Heart right ventricle (tissue), 16 donors: Measurements from ENCODE around the gene GTPBP4. TPM values are rescaled to one million over a fixed set of nuclear protein-coding genes. Genes with fewer than 3 reads are reported as not detected.
A peak's percentile ranks its signal among the peaks of the same experiment; 100 is the strongest.

Experiments used
- ATAC-seq, 8 donors: fragments of 200-7000 bp; cut with Tn5 transposase; one replicate each; pipeline ENCODE4 v1.9.1; 2020; ENCODE audit warnings: mild to moderate bottlenecking in 8 of 8, moderate library complexity in 8 of 8, moderate number of reproducible peaks in 1 of 8
- DNase-seq, 2 donors: peaks; one replicate each; pipeline ENCODE4 v3.0.0-alpha.2; 2020
- H3K27ac ChIP-seq, 10 donors: fragments of 200-600 bp; sonication (generic) in 2 of 10; one replicate each; pipeline versions ENCODE4 v1.5.0 to v1.8.0; 2020 to 2022; ENCODE audit warnings: mild to moderate bottlenecking in 3 of 10
- H3K27me3 ChIP-seq, 7 donors: fragments of 200-600 bp; one replicate each; pipeline ENCODE4 v1.8.0; 2021 to 2022; ENCODE audit warnings: mild to moderate bottlenecking in 2 of 7
- H3K36me3 ChIP-seq, 9 donors: fragments of 200-600 bp; sonication (generic) in 1 of 9; one replicate each; pipeline versions ENCODE4 v1.5.0 to v1.8.0; 2020 to 2022; ENCODE audit warnings: mild to moderate bottlenecking in 2 of 9
- H3K4me1 ChIP-seq, 9 donors: fragments of 200-600 bp; sonication (generic) in 1 of 9; one replicate each; pipeline versions ENCODE4 v1.5.0 to v1.8.0; 2020 to 2022; ENCODE audit warnings: mild to moderate bottlenecking in 4 of 9
- H3K4me3 ChIP-seq, 10 donors: fragments of 200-600 bp; sonication (generic) in 2 of 10; one replicate each; pipeline versions ENCODE4 v1.5.0 to v1.8.0; 2020 to 2022; ENCODE audit warnings: mild to moderate bottlenecking in 7 of 10, moderate library complexity in 2 of 10
- H3K9me3 ChIP-seq, 11 donors: fragments of 200-600 bp in 10 of 11; sonication (generic) in 2 of 11; one replicate each; pipeline versions ENCODE4 v1.5.0 to v1.8.0; 2013 to 2022; ENCODE audit warnings: mild to moderate bottlenecking in 2 of 11, control low read depth in 1 of 11, moderate library complexity in 1 of 11
- WGBS, 2 donors: extraction: QIAGEN DNeasy Blood & Tissue Kit; methylation state at CpG; one replicate each; pipeline ENCODE4 v1.1.7; 2013; ENCODE audit warnings: inconsistent platforms in 1 of 2; 5-methylcytosine and 5-hydroxymethylcytosine counted together
- intact Hi-C, 10 donors: fragments of 100-400 bp; cut with DNase I; formaldehyde crosslinking; loops; one replicate each; pipeline versions ENCODE4 v1.11.1 to v1.14.2; 2022
- polyA plus RNA-seq, 2 donors: library from polyadenylated mRNA; stranded (reverse); fragments of 200-250 nt; gene quantifications; one replicate each; pipeline ENCODE4 v1.2.3, GENCODE V29; 2013
- total RNA-seq, 10 donors: library from RNA; stranded (reverse); fragmentation: NEBNext Ultra II Directional in 3 of 10; extraction: Animal tissue kit (Norgen Biotek cat#: 25700) in 3 of 10; gene quantifications; one replicate each; pipeline versions ENCODE4 v1.2.1 to v1.2.4, GENCODE V29; 2021 to 2023
- TF ChIP-seq, protein P1 (sequence below), 9 donors: fragments of 200-600 bp; sonication (generic) in 2 of 9; IDR thresholded peaks; one replicate each; pipeline versions ENCODE4 v1.5.0 to v1.8.0; 2021 to 2022; ENCODE audit warnings: antibody characterized with exemption in 9 of 9, mild to moderate bottlenecking in 5 of 9, moderate library complexity in 1 of 9
- donor health status: Arrhythmogenic right ventricular cardiomyopathy.
- donor health status: ischemic (EF 13 %, LVEDD 7.1; RV severe dilation, severe dysfunction).
- donor health status: healthy with polysubstance abuse.
- donor health status: DM: no; HTN: yes; CAD: no.
- donor health status: DM: no; HTN: no; CAD: no.
- donor health status: ischemic (EF 25% LVEDD 6.9; RV normal size, moderate dysfunction).
- donor health status: ischemic (EF 25% LVEDD 5.7; RV mildly dilated, moderate dysfunction).
- donor health status: healthy.
- donor health status: DM: yes; HTN: yes; CAD: no.
- donor health status: Ischemic cardiomyopathy.
- donor health status: ischemic (EF 35%, LVEDD 5.7; RV mildly dilated, moderate dysfunction).
- donor health status: nonischemic (EF 11% LVEDD 7.7; RV severe dilation, severe dysfunction).
- donor health status: DM: yes; HTN: yes; CAD: no.
- donor health status: PGD.
- donor health status: ischemic (EF 29% LVEDD 5.4; RV normal size, mild dysfunction).
- donor health status: nonischemic (EF 23%, LVEDD 6.1; RV moderate dilation, normal function).

The GTPBP4 gene
- total and polyA plus RNA-seq, 12 donors: 13.0 to 44.9 (median 29.4) TPM

DNA sequence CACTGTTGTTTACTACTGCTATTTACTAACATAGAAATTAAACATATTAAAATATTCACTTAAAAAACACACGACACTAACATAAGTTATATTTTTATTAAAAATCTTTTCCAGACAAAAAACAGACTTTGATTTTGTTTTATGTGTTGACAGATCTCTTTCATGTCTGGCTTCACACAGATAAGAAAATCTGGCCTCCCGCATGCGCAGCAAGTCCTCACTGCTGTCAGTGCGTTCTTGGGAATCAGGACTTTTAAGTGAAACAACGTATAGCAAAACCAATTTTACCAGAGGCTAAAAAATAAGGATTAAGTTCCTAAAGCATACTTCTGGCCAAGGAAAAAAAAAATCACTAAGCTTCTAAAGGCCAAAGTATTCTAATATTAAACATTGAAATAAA, 61.9 kb downstream of the GTPBP4 start:
- ATAC-seq (no peak), DNase-seq (no peak)
- Histone ChIP-seq H3K4me1 (peaks cover 3 to 72% (median 52%) of the 10 kb centered on the region in 9 donors), H3K4me3 (peak overlapping the region; percentile 59 to 93 (median 83)), H3K27ac (peak overlapping the region in 9 of 10 donors; percentile 94 to 100 (median 98)), H3K36me3 (peaks cover 0 to 46% (median 5%) of the 10 kb centered on the region in 9 donors), H3K9me3 (no peaks in the 10 kb centered on the region), H3K27me3 (no peaks in the 10 kb centered on the region)
- TF ChIP-seq, protein P1, sequence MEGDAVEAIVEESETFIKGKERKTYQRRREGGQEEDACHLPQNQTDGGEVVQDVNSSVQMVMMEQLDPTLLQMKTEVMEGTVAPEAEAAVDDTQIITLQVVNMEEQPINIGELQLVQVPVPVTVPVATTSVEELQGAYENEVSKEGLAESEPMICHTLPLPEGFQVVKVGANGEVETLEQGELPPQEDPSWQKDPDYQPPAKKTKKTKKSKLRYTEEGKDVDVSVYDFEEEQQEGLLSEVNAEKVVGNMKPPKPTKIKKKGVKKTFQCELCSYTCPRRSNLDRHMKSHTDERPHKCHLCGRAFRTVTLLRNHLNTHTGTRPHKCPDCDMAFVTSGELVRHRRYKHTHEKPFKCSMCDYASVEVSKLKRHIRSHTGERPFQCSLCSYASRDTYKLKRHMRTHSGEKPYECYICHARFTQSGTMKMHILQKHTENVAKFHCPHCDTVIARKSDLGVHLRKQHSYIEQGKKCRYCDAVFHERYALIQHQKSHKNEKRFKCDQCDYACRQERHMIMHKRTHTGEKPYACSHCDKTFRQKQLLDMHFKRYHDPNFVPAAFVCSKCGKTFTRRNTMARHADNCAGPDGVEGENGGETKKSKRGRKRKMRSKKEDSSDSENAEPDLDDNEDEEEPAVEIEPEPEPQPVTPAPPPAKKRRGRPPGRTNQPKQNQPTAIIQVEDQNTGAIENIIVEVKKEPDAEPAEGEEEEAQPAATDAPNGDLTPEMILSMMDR (IDR thresholded peaks at IDR 0.05): no peak
- intact Hi-C loops: loop anchor here in 2 of 10 donors (5.0 to 10.0 kb wide), 2 partner anchors 63 to 115 kb away; partner anchors contain the start of genes GTPBP4 (in 1 of the 2) and LARP4B (in 1 of the 2)
- 18 to 36% methylated on average over 5 of the region's 5 CpGs for WGBS, 2 donors

DNA sequence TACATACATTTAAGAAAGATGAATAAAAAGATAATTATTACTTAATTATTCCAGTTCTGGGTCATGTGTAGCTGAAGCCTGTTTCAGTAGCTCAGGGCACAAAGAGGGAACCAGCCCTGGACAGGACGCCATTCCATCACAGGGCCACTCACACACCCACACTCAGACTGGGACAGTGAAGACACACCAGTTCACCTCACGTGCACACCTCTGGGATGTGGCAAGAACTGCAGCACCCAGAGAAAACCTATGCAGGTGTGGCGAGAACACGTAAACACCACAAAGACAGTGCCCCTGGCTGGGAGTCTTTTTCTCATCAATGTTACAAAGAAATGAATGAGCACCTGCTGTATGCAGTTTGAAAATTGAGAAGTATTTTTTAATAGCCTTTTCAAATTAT, 62.3 kb downstream of the GTPBP4 start:
- peaks cover 0 to 46% (median 5%) of the 10 kb centered on the region in 9 donors for H3K36me3 ChIP-seq
- ATAC-seq (no peak), DNase-seq (no peak)
- H3K4me3 ChIP-seq: peak overlapping the region in 6 of 10 donors; percentile 81 to 93 (median 89)
- no peaks in the 10 kb centered on the region for H3K9me3 ChIP-seq
- TF ChIP-seq, protein P1 (IDR thresholded peaks at IDR 0.05): no peak
- intact Hi-C loops: loop anchor here in 2 of 10 donors (5.0 to 10.0 kb wide), 2 partner anchors 63 to 116 kb away; partner anchors contain the start of genes GTPBP4 (in 1 of the 2) and LARP4B (in 1 of the 2)
- 72 to 77% methylated on average over 4 of the region's 4 CpGs for WGBS, 2 donors
- H3K4me1 ChIP-seq: peaks cover 5 to 73% (median 52%) of the 10 kb centered on the region in 9 donors
- H3K27ac ChIP-seq: peak overlapping the region in 5 of 10 donors; percentile 95 to 100 (median 98)
- H3K27me3 ChIP-seq: no peaks in the 10 kb centered on the region

DNA sequence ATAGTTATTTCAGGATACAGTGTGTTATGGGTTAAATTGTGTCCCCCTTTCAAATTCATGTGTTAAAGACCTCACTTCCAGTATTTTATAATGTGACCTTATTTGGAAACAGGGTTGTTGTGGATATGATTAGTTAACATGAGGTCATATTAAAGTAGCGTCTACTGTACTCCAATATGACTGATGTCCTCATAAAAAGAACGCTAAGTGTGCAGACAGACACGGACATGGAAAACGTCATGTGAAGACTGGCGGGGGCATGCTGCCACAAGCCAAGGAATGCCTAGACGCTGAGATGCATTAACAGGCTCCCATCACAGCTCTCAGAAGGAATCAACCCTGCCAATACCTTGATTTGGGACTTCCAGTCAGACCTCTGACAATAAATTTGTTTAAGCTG, 66.5 kb downstream of the GTPBP4 start:
- TF ChIP-seq, protein P1 (IDR thresholded peaks at IDR 0.05): no peak
- DNase-seq: no peak
- peaks cover 8 to 83% (median 66%) of the 10 kb centered on the region in 9 donors for H3K4me1 ChIP-seq
- peak overlapping the region in 6 of 10 donors; percentile 91 to 97 (median 94) for H3K4me3 ChIP-seq
- 47 to 49% methylated on average over 6 of the region's 6 CpGs for WGBS, 2 donors
- intact Hi-C loops: loop anchor here in 2 of 10 donors (5.0 to 10.0 kb wide), 2 partner anchors 67 to 120 kb away; partner anchors contain the start of genes GTPBP4 (in 1 of the 2) and LARP4B (in 1 of the 2)
- H3K36me3 ChIP-seq: peaks cover 0 to 52% (median 5%) of the 10 kb centered on the region in 9 donors
- H3K9me3 ChIP-seq: no peaks in the 10 kb centered on the region
- ATAC-seq: no peak
- H3K27me3 ChIP-seq: no peaks in the 10 kb centered on the region
- peak overlapping the region in 1 of 10 donors; percentile 99 for H3K27ac ChIP-seq

DNA sequence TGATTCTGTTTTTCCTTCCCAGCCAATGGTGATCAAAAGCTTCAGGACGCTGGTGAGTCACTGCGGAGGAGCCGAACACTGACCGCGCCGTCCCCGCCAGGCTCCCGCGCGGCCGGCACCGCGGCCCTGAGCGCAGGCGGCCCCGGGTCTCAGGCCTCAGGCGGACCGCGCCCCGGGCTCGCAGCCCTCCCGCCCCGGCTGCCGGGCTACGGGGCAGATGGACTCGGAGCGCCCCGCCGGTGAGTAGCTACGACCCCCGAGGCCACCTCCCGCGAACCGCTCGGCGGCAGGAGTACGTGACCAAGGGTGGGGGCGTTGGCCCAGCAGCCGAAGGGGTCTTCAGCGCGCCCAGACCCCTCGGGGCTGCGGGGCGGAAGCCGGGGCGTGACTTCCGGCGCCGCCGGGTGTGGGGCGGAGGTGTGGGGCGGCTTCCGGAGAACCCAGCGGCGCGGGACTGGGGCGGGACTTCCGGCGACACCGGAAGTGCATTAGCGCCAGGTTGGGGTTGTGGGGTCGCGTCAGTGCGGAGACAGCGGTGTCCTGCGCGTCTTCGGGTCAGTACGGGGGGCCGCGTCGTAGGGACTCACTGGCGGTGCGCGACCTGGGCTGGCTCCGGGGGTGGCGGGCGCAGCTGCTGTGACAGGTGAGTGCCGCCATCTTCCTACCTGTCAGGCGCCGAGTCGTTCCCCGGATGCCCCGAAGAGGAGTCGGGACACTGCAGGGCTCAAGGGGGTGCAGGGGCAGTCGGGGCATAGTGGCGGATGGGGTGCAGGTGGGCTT, 68.3 kb downstream of the GTPBP4 start, which contains the start of gene WDR37:
Gene WDR37, plus strand, starts transcription at position 60 of the 780 bp plus-strand sequence. CDS start 15,771 bp downstream, outside the sequence.
- peak; percentile 88 to 93 for DNase-seq
- Histone ChIP-seq H3K4me3 (peak within 1 kb of the TSS; percentile 54 to 97 (median 91)), H3K9me3 (no peaks in the 10 kb centered on the region), H3K36me3 (peaks cover 0 to 42% (median 5%) of the 10 kb centered on the region in 9 donors), H3K4me1 (peaks cover 8 to 82% (median 65%) of the 10 kb centered on the region in 9 donors), H3K27ac (peak within 1 kb of the TSS; percentile 92 to 100 (median 99)), H3K27me3 (no peaks in the 10 kb centered on the region)
- 0% methylated on average over 82 to 87 of the region's 87 CpGs for WGBS, 2 donors
- intact Hi-C loops: loop anchor here in 1 of 10 donors (10.0 kb wide), 1 partner anchor 122 kb away; the partner anchor contains the start of gene LARP4B
- ATAC-seq: peak; percentile 94 to 98 (median 96)
- TF ChIP-seq, protein P1 (IDR thresholded peaks at IDR 0.05): no peak
